22Rv1 (cell line): ENCODE measurements around the gene ARL11.
A peak's percentile ranks its signal among the peaks of the same experiment; 100 is the strongest.

Experiments used
- H3K27ac ChIP-seq: fragments of 450-650 bp; 2 replicates; pipeline ENCODE4 v1.5.1; 2017
- CTCF ChIP-seq: fragments of 450-650 bp; IDR thresholded peaks from 2 replicates; pipeline ENCODE4 v1.5.1; 2017; ENCODE audit warnings: mild to moderate bottlenecking
- ZFX ChIP-seq: fragments of 450-650 bp; IDR thresholded peaks from 2 replicates; pipeline ENCODE4 v1.6.1; 2017; ENCODE audit warnings: antibody characterized with exemption, borderline replicate concordance

Gene ARL11

GRCh38 chr13:49641801-49642291 is 13.5 kb downstream of the ARL11 start:
- no peak for TF ChIP-seq CTCF
- no peak for TF ChIP-seq ZFX
- H3K27ac ChIP-seq, result no peak overlapping the region

- TF ChIP-seq ZFX (no peak), CTCF (no peak)
- no peak overlapping the region for H3K27ac ChIP-seq
Observed at GRCh38 chr13:49643035-49643646, 14.8 kb downstream of the ARL11 start.

- no peak for TF ChIP-seq CTCF
- TF ChIP-seq ZFX, result no peak
- H3K27ac ChIP-seq, result no peak overlapping the region
Observed at GRCh38 chr13:49645451-49645850, 17.1 kb downstream of the ARL11 start.

- H3K27ac ChIP-seq, result no peak overlapping the region
- TF ChIP-seq CTCF (no peak), ZFX (no peak)
Observed at GRCh38 chr13:49646688-49647087, 18.4 kb downstream of the ARL11 start.

GRCh38 chr13:49649244-49649962 is 21.1 kb downstream of the ARL11 start:
- TF ChIP-seq ZFX (no peak), CTCF (peak; percentile 58)
- H3K27ac ChIP-seq, result no peak overlapping the region

GRCh38 chr13:49649963-49650312 is 21.6 kb downstream of the ARL11 start:
- no peak overlapping the region for H3K27ac ChIP-seq
- no peak for TF ChIP-seq ZFX
- no peak for TF ChIP-seq CTCF

GRCh38 chr13:49651570-49652354 is 23.5 kb downstream of the ARL11 start:
- TF ChIP-seq ZFX (no peak), CTCF (no peak)
- no peak overlapping the region for H3K27ac ChIP-seq
